Measurements from ENCODE around the gene HIP1.
"Not testable (repeated sequence)": the region's sequence is repeated elsewhere in the genome, so short reads cannot be mapped to it uniquely, and the experiment has no call there.

The HIP1 gene

DNA sequence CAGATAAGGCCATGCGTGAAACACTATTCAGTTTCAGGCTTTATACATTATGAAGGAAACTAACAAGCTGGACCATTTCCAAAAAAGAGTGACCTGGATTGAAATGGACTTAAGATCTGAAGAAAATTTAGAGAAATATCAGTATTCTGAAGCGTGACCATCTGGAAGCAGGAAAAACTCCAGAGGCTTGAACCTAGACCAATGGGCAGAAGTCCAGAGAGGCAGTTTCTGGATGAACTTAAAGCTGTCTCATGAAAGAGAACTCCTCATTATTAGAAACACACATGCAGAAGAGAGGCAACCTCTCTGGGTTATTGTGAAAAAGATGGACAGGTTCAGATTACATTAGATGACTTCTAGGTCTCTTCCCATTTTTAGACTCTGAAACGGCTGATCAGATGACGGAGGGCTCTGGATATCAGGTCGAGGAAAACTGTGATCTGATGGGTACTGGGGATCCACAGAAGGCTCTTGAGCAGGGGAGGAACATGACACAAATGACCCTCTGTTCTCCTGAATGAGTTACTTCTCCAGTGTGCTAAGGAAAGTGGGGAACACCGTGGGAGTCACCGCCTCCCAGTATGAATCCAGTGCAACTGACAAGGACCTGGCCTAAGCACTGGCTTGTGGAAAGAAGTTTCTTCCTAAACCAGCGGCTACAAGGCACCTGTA is 130.2 kb downstream of the HIP1 start:
- TF ChIP-seq ZFX (IDR thresholded peaks at IDR 0.05; ENCODE audit: borderline replicate concordance), result no peak
- H3K27ac ChIP-seq, result no peak overlapping the region

- H3K27ac ChIP-seq, result no peak overlapping the region
- no peak for TF ChIP-seq ZFX (IDR thresholded peaks at IDR 0.05; ENCODE audit: borderline replicate concordance)
- TF ChIP-seq, protein P1, sequence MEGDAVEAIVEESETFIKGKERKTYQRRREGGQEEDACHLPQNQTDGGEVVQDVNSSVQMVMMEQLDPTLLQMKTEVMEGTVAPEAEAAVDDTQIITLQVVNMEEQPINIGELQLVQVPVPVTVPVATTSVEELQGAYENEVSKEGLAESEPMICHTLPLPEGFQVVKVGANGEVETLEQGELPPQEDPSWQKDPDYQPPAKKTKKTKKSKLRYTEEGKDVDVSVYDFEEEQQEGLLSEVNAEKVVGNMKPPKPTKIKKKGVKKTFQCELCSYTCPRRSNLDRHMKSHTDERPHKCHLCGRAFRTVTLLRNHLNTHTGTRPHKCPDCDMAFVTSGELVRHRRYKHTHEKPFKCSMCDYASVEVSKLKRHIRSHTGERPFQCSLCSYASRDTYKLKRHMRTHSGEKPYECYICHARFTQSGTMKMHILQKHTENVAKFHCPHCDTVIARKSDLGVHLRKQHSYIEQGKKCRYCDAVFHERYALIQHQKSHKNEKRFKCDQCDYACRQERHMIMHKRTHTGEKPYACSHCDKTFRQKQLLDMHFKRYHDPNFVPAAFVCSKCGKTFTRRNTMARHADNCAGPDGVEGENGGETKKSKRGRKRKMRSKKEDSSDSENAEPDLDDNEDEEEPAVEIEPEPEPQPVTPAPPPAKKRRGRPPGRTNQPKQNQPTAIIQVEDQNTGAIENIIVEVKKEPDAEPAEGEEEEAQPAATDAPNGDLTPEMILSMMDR (IDR thresholded peaks at IDR 0.05), result no peak
Observed at GRCh38 chr7:75604408-75604807, 134.3 kb downstream of the HIP1 start.

- H3K27ac ChIP-seq, result not testable (repeated sequence)
Observed at GRCh38 chr7:75602831-75603230, 135.9 kb downstream of the HIP1 start.

- no peak for TF ChIP-seq ZFX (IDR thresholded peaks at IDR 0.05; ENCODE audit: borderline replicate concordance)
- TF ChIP-seq, protein P1 (IDR thresholded peaks at IDR 0.05), result no peak
- no peak overlapping the region for H3K27ac ChIP-seq
Observed at GRCh38 chr7:75601539-75601938, 137.2 kb downstream of the HIP1 start.

DNA sequence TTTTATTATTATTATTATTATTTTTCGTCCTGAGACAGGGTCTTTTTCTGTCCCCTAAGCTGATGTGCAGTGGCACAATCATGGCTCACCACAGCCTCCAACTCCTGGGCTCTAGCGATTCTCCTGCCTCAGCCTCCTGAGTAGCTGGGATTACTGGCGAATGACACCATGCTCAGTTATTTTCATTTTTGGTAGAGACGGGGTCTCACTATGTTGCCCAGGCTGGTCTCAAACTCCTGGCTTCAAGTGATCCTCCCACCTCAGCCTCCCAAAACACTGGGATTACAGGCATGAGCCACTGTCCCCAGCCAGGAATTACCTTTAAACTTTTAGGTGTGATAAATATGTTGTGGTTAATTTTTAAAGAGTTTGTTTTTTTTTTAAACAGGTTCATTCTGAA is 138.0 kb downstream of the HIP1 start:
- H3K27ac ChIP-seq, result not testable (repeated sequence)

- no peak overlapping the region for H3K27ac ChIP-seq
- TF ChIP-seq, protein P1 (IDR thresholded peaks at IDR 0.05), result no peak
- TF ChIP-seq ZFX (IDR thresholded peaks at IDR 0.05; ENCODE audit: borderline replicate concordance), result no peak
Observed at GRCh38 chr7:75599244-75599781, 139.4 kb downstream of the HIP1 start.

- TF ChIP-seq, protein P1 (IDR thresholded peaks at IDR 0.05), result no peak
- no peak for TF ChIP-seq ZFX (IDR thresholded peaks at IDR 0.05; ENCODE audit: borderline replicate concordance)
- no peak overlapping the region for H3K27ac ChIP-seq
Observed at GRCh38 chr7:75596727-75597614, 141.8 kb downstream of the HIP1 start.

- H3K27ac ChIP-seq, result no peak overlapping the region
- TF ChIP-seq, protein P1 (IDR thresholded peaks at IDR 0.05), result no peak
- TF ChIP-seq ZFX (IDR thresholded peaks at IDR 0.05; ENCODE audit: borderline replicate concordance), result no peak
Observed at GRCh38 chr7:75595766-75596165, 143.0 kb downstream of the HIP1 start.

GRCh38 chr7:75593500-75594184 is 145.1 kb downstream of the HIP1 start:
- not testable (repeated sequence) for H3K27ac ChIP-seq
